H54 (cell line): ENCODE data around the gene ATP2A1.

Experiments used
- DNase-seq: peaks from one replicate; pipeline ENCODE4 v3.0.0; 2011; ENCODE audit warnings: low spot score, mixed read lengths; ENCODE audit not compliant: insufficient read length
- FAIRE-seq: peaks from 3 replicates; lab custom pipeline; 2011; peaks lifted over from hg19 to GRCh38; lab: Jason Lieb, UNC
- POLR2A ChIP-seq: IDR thresholded peaks from 2 replicates; pipeline ENCODE4 v1.6.1; 2011; ENCODE audit warnings: low read depth, mild to moderate bottlenecking, low read length

The ATP2A1 gene

GRCh38 chr16:28903344-28904042, 25.2 kb downstream of the ATP2A1 start:
- DNase-seq (no peak), FAIRE-seq (no peak)
- TF ChIP-seq POLR2A: no peak

GRCh38 chr16:28904363-28904762, 26.1 kb downstream of the ATP2A1 start:
- FAIRE-seq (no peak), DNase-seq (no peak)
- TF ChIP-seq POLR2A: no peak

GRCh38 chr16:28904828-28905227, 26.5 kb downstream of the ATP2A1 start:
- no peak for TF ChIP-seq POLR2A
- DNase-seq (no peak), FAIRE-seq (no peak)

GRCh38 chr16:28905229-28905754, 27.0 kb downstream of the ATP2A1 start:
- TF ChIP-seq POLR2A: no peak
- DNase-seq: no peak
- no peak for FAIRE-seq

GRCh38 chr16:28905800-28906372, 27.6 kb downstream of the ATP2A1 start:
- DNase-seq: no peak
- no peak for TF ChIP-seq POLR2A
- FAIRE-seq: no peak

- FAIRE-seq (peak; percentile 11), DNase-seq (peak; percentile 58)
- no peak for TF ChIP-seq POLR2A
Observed at GRCh38 chr16:28910086-28911031, 32.1 kb downstream of the ATP2A1 start.

GRCh38 chr16:28912558-28912957, 34.3 kb downstream of the ATP2A1 start:
- FAIRE-seq (no peak), DNase-seq (no peak)
- TF ChIP-seq POLR2A: no peak

- DNase-seq: no peak
- FAIRE-seq: no peak
- no peak for TF ChIP-seq POLR2A
Observed at GRCh38 chr16:28913946-28914724, 35.8 kb downstream of the ATP2A1 start.

GRCh38 chr16:28915181-28915580, 36.9 kb downstream of the ATP2A1 start:
- DNase-seq (peak; percentile 49), FAIRE-seq (peak; percentile 62)
- no peak for TF ChIP-seq POLR2A

GRCh38 chr16:28917095-28917494, 38.8 kb downstream of the ATP2A1 start:
- no peak for FAIRE-seq

GRCh38 chr16:28918698-28919097, 40.4 kb downstream of the ATP2A1 start:
- no peak for DNase-seq
- no peak for FAIRE-seq
- TF ChIP-seq POLR2A: no peak

More at GRCh38 chr16:28917095-28917494, 38.8 kb downstream of the ATP2A1 start:
- DNase-seq: no peak
- no peak for TF ChIP-seq POLR2A

GRCh38 chr16:28923231-28923587, 44.9 kb downstream of the ATP2A1 start:
- no peak for DNase-seq
- no peak for TF ChIP-seq POLR2A
- FAIRE-seq: no peak
